Amniotic stem cell (primary cell): ENCODE data around the gene OR2A25.
"Not testable (repeated sequence)": the region's sequence is repeated elsewhere in the genome, so short reads cannot be mapped to it uniquely, and the experiment has no call there.

Experiments
- DNase-seq: peaks from one replicate; lab custom pipeline; 2025; lab: John Stamatoyannopoulos, UW

Gene OR2A25, protein sequence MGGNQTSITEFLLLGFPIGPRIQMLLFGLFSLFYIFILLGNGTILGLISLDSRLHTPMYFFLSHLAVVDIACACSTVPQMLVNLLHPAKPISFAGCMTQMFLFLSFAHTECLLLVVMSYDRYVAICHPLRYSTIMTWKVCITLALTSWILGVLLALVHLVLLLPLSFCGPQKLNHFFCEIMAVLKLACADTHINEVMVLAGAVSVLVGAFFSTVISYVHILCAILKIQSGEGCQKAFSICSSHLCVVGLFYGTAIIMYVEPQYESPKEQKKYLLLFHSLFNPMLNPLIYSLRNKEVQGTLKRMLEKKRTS

GRCh38 chr7:144069511-144069910, at the start of gene OR2A25:
Gene OR2A25, plus strand, starts transcription at chr7:144069811. Its CDS starts 4,409 bp downstream, at chr7:144074220.
- no peak for DNase-seq

DNA sequence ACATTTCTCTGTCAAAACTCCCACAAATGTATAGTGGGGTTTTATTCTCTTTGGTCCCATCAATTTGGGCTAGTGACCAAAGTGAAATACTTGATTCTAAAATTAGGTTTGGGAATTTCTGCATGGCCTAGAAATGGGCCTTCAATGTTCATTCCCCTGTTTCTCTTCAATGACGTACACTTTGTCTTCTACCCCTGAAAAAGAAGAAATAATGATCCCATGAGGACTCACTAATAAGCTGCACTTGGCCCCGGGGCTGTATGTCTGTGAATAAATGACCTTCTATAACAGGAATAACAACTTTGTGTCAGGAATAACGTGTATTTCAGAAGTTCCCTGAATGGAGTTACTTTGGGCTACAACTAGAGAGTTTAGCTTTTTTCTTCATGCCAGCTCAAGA, 49.3 kb upstream of the OR2A25 start:
- no peak for DNase-seq

DNA sequence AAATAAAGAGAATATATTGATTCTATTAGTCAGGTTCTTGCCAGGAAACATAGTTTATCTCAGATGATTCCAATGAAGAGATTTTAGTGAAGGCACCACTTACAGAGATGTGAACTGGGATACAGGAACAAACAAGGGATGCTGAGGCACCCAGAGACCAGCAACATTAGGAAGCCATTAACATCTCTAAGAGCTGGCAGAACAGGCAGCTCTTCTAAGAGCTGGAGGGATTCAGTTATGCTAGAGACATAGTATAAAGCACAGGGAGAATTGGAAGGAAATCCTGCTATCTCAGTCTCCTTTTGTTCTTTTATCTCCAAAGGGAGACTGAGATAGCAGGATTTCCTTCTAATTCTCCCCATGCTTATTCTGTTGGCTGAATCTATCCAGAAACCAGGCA, 47.4 kb upstream of the OR2A25 start:
- no peak for DNase-seq

DNA sequence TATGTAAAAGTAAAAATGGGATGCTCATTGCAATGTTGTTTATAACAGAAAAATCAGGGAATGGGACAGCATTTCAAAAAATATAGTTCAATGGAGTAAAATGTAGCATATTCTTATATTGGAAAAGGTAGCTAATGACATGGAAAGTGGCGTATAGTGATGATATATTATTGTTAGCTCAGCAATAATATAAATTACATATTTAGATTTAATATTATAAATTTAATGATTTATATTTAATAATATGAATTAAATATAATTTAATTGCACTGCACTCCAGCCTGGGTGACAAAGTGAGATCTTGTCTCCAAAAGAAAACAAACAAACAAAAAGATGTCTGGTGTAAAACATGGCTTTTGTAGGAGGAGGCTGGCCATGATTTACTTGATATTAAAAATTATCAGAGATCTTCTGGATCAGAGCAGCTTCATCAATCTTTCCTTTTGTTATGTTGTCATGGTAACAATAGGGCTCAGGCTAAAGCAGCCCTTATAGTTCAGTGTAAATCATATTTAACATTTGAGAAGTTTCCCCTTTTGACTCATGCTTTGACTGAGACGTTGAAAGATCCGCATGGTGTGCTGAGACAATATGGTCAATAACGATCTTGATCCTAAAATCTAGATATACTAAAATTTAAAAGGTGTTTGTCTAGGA, 46.3 kb upstream of the OR2A25 start:
- DNase-seq, result no peak

GRCh38 chr7:144024213-144024612, 45.4 kb upstream of the OR2A25 start:
- DNase-seq, result no peak

- DNase-seq, result no peak
Observed at GRCh38 chr7:144026203-144026883, 43.3 kb upstream of the OR2A25 start.

DNA sequence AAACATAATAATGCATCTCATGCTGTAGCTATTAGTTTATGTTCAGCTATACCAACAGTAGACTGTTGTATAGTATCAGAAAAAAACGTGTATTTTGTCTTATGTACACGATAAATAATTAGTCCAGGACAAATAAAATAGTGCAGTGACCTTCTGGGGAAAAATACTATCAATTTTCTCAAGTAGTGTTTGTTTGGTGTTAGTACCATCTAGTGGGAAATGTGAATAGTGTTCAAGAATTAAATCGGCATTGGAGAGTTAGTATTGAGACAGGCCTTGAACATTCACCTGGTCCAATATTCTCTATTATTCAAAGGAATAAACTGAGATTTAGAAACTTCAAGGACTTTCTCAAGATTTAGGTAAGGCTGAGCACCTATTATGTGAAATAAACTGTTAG, 42.5 kb upstream of the OR2A25 start:
- peak; percentile 11 for DNase-seq

- no peak for DNase-seq
Observed at GRCh38 chr7:144027974-144028373, 41.6 kb upstream of the OR2A25 start.

DNA sequence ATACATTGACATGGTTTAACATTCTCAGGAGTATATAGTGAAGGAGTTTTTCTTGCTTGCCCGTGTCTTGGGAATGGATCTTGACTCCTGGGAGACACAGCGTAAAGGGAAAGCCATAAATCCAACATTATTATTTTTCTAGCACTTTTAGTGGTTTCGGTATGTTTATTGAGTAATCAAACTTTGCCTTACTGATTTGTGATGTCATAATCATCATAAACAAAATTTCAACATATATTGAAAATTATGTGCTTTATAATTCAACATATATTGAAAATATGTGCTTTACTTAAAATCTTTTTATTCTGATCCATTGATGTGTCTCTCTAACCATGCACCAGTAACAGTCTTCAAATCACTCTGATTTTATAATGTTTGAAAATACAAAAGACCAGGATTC, 41.1 kb upstream of the OR2A25 start:
- no peak for DNase-seq

DNA sequence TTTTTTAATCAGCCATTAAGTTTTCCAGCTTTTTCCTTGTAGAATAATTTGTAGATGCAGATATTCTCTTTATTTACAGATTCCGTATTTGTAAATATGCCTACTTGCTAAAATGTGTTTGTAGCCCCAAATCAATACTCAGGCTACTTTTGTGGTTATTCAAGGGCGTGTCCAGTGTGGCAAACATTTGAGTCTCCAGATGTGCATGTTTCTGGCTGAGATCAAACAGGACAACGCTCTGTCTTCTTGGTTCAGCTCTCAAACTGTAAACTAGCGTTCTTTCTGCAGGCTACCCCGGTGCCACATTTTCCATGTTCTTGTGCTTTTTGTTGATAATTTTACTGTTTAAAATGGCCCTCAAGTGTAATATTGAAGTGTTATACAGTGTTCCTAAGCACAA, 37.1 kb upstream of the OR2A25 start:
- DNase-seq, result no peak

- DNase-seq, result no peak
Observed at GRCh38 chr7:144032985-144033709, 36.5 kb upstream of the OR2A25 start.

GRCh38 chr7:144035385-144035784, 34.2 kb upstream of the OR2A25 start:
- no peak for DNase-seq

GRCh38 chr7:144036302-144036885, 33.2 kb upstream of the OR2A25 start:
- no peak for DNase-seq

DNA sequence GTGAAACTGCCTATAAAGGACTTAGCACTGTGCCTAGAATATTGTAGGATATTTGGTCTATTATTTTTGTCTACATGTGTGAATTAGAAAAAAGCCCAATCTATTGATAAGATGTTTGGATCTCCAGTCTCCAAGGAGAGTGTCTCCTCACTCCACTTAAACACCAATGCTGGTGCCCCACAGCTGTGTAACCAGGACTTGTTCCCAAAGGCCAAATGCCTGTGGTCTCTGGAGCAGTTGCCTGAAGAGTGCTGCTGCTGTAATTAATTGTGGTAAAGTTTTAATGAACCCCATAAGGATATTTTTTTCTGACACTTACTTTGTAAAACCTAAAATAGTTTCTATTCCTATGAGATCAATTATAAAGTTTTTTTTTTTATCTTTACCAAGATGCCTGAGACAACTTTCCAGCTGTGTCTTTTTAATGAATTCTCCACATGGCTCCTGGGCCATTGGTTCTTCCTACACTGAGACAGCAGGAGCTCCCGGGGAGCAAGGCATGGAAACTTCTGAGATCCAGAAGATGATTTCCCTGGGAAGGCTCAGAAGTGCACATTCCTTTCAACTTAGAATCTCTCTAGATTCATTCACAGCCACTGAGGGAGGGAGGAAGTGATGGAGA, 32.1 kb upstream of the OR2A25 start:
- no peak for DNase-seq

- no peak for DNase-seq
Observed at GRCh38 chr7:144038887-144039286, 30.7 kb upstream of the OR2A25 start.

GRCh38 chr7:144048648-144049047, 21.0 kb upstream of the OR2A25 start, which contains the start of gene OR2A5:
Gene OR2A5, plus strand, starts transcription at chr7:144048948. Its CDS starts 1,454 bp downstream, at chr7:144050402.
- DNase-seq, result no peak

- no peak for DNase-seq
Observed at GRCh38 chr7:144049491-144049890, 20.1 kb upstream of the OR2A25 start.

DNA sequence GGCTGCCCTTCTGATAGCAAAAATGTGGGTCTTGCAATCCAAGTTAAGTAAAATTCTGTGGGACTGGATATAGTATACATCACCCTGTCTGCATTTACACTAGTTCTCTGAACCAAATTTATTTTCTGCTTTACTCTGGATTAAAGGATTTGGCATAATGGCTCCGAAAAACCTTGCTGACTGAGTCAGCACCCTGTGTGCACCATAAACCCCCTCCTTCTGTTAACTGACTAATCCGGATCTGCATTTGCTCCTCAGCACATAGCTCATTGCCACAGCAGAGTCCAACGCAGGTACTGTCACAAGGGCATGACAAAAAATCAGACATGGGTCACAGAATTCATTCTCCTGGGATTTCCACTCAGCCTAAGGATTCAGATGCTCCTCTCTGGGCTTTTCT, 19.5 kb upstream of the OR2A25 start:
- peak; percentile 30 for DNase-seq

- DNase-seq, result not testable (repeated sequence)
Observed at GRCh38 chr7:144050884-144051283, 18.7 kb upstream of the OR2A25 start.

DNA sequence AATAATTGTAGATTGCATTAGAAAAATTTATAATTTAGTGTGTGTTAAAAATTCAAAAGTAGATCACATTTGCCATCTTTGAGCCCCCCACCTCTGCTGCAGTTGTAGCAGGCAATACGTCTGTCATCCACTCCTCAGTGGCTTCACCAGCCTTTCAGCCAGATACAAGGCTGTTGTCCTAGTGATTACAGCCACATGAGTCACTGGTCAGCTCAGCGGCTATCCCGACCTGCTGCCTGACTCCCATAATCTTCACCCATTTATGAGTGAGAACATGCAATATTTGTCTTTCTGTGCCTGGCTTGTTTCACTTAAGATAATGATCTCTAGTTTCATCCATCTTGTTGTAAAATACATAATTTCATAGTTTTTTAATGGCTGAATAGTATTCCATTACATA, 11.7 kb upstream of the OR2A25 start:
- peak; percentile 11 for DNase-seq

DNA sequence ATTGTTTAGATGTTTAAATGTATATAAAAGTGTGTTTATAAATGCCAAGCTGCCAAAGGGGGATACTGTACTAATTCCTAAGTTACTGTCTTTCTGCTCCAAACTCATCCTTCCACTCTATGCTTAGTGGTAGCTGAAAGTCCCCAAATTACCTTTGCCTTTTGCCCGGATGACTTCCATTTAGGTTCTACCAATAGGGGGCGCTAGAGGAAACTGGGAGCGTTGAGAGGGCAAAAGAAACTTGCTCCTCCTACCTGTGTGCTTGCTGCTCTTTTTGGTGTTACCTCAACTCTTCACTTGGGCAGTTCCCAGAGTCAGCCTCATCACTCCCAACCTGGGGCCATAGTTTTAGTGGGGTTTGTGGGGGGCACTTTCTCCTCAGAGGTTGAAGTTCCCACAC, 5.9 kb upstream of the OR2A25 start:
- no peak for DNase-seq

DNA sequence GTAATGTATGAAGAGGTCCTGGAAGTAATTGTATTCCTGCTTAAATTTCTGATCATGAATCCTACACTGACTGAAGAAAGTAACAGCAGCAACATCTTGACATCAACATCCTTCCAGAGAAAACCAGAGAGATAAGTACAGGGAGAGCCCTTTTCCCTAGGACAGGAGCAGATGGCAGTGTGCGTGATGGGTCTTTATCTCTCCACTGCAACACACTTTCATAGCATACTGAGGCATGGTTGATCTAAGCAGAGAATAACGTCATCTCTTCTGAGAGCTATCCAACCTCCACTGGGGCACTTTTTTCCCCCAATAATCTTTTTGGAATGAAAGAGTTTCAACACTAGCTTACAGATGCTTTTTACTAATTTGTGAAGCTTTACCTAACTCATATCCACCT, 342 bp downstream of the OR2A25 start:
- no peak for DNase-seq
